Progenitor cell of endocrine pancreas (in vitro differentiated cells): ENCODE results near the gene PRDM16. TPM values are rescaled to one million over a fixed set of nuclear protein-coding genes. Genes with fewer than 3 reads are reported as not detected.

Experiments
- DNase-seq: peaks from one replicate; pipeline ENCODE4 v3.0.0; 2021; ENCODE audit warnings: low spot score; ENCODE audit not compliant: unreplicated experiment
- H3K27ac Mint-ChIP-seq: 2 replicates; pipeline ENCODE4 v1.8.0; 2021; ENCODE audit warnings: mild to moderate bottlenecking, moderate library complexity, mixed read lengths
- H3K27me3 Mint-ChIP-seq: 2 replicates; pipeline ENCODE4 v1.8.0; 2021; ENCODE audit warnings: mixed read lengths
- H3K36me3 Mint-ChIP-seq: 2 replicates; pipeline ENCODE4 v1.8.0; 2022; ENCODE audit warnings: mixed read lengths; ENCODE audit not compliant: insufficient read depth
- H3K4me1 Mint-ChIP-seq: 2 replicates; pipeline ENCODE4 v1.8.0; 2021; ENCODE audit warnings: low read depth, mixed read lengths
- H3K4me3 Mint-ChIP-seq: 2 replicates; pipeline ENCODE4 v1.8.0; 2021; ENCODE audit warnings: low read depth, mild to moderate bottlenecking, moderate library complexity, mixed read lengths
- H3K9me3 Mint-ChIP-seq: 2 replicates; pipeline ENCODE4 v1.8.0; 2021; ENCODE audit warnings: low read depth, mixed read lengths
- CTCF ChIP-seq: fragments of 200-600 bp; sonication (generic); IDR thresholded peaks from one replicate; pipeline ENCODE4 v1.5.0; 2021; ENCODE audit warnings: antibody characterized with exemption, mild to moderate bottlenecking; ENCODE audit not compliant: unreplicated experiment
- total RNA-seq: library from RNA; stranded (reverse); gene quantifications from 2 replicates; pipeline ENCODE4 v1.2.1, GENCODE V29; 2021

PRDM16 gene
- total RNA-seq, 1 donor from 2014 or later = 69.1 TPM

- Mint-ChIP-seq H3K9me3 (no peaks in the 10 kb centered on the region), H3K27me3 (no peaks in the 10 kb centered on the region), H3K36me3 (no peaks in the 10 kb centered on the region), H3K4me3 (no peak overlapping the region), H3K27ac (no peak overlapping the region), H3K4me1 (peaks cover 16% of the 10 kb centered on the region)
- no peak for TF ChIP-seq CTCF
- DNase-seq = no peak
These were observed 28.9 kb downstream of the PRDM16 start for GRCh38 chr1:3097861-3098260.

- Mint-ChIP-seq H3K4me3 (no peak overlapping the region), H3K4me1 (peaks cover 22% of the 10 kb centered on the region), H3K9me3 (no peaks in the 10 kb centered on the region), H3K36me3 (no peaks in the 10 kb centered on the region), H3K27me3 (no peaks in the 10 kb centered on the region), H3K27ac (no peak overlapping the region)
- DNase-seq = no peak
- no peak for TF ChIP-seq CTCF
These were observed 30.9 kb downstream of the PRDM16 start for GRCh38 chr1:3099861-3100260.

- H3K4me3 Mint-ChIP-seq = no peak overlapping the region
- H3K9me3 Mint-ChIP-seq = no peaks in the 10 kb centered on the region
- peaks cover 28% of the 10 kb centered on the region for H3K4me1 Mint-ChIP-seq
- no peaks in the 10 kb centered on the region for H3K27me3 Mint-ChIP-seq
- TF ChIP-seq CTCF = no peak
- DNase-seq = no peak
- no peaks in the 10 kb centered on the region for H3K36me3 Mint-ChIP-seq
- no peak overlapping the region for H3K27ac Mint-ChIP-seq
These were observed 32.3 kb downstream of the PRDM16 start for GRCh38 chr1:3101124-3101939.

- Mint-ChIP-seq H3K36me3 (no peaks in the 10 kb centered on the region), H3K27ac (no peak overlapping the region), H3K4me3 (no peak overlapping the region), H3K27me3 (no peaks in the 10 kb centered on the region), H3K4me1 (peaks cover 28% of the 10 kb centered on the region), H3K9me3 (no peaks in the 10 kb centered on the region)
- DNase-seq = no peak
- TF ChIP-seq CTCF = no peak
These were observed 33.6 kb downstream of the PRDM16 start for GRCh38 chr1:3102641-3103040.

GRCh38 chr1:3103967-3104677 is 35.1 kb downstream of the PRDM16 start:
- Mint-ChIP-seq H3K36me3 (peaks cover 2% of the 10 kb centered on the region), H3K4me1 (peaks cover 28% of the 10 kb centered on the region), H3K4me3 (no peak overlapping the region), H3K27ac (no peak overlapping the region), H3K9me3 (no peaks in the 10 kb centered on the region), H3K27me3 (no peaks in the 10 kb centered on the region)
- TF ChIP-seq CTCF = no peak
- no peak for DNase-seq
